Loucy (cell line): Measurements from ENCODE around the gene FRG2.
"Not testable (repeated sequence)": the region's sequence is repeated elsewhere in the genome, so short reads cannot be mapped to it uniquely, and the experiment has no call there.

Experiments used
- EZH2phosphoT487 ChIP-seq: fragments of 200-600 bp; IDR thresholded peaks from 2 replicates; pipeline ENCODE4 v1.6.1; 2018; ENCODE audit warnings: antibody characterized with exemption, mild to moderate bottlenecking, moderate library complexity, borderline replicate concordance
- TF ChIP-seq, protein P1 (sequence below): fragments of 200-600 bp; sonication (generic); conservative IDR thresholded peaks from 2 replicates; pipeline ENCODE4 v1.5.1; 2014; ENCODE audit warnings: mild to moderate bottlenecking, antibody characterized with exemption, low read length

DNA sequence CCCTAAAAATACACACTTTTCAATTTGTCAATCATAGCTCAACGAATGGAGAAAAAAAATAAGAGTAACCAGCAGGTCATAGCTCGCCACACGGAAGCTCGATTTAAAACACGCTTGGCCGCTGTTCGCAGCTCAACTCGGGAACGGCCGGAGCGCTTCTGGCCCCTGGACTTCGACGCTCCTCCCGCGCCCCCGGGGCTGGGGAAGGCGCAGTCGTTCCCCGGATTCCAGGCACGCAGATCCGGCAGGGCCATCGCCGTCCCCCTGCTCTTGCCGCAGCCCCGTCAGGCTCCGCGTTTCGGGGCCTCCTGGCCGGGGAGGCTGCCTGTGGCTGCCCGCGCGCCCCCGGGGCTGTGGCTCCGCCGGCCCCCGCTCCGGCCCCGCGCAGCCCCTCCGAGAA is 13.8 kb upstream of the FRG2 start:
- not testable (repeated sequence) for TF ChIP-seq EZH2phosphoT487
- TF ChIP-seq, protein P1, sequence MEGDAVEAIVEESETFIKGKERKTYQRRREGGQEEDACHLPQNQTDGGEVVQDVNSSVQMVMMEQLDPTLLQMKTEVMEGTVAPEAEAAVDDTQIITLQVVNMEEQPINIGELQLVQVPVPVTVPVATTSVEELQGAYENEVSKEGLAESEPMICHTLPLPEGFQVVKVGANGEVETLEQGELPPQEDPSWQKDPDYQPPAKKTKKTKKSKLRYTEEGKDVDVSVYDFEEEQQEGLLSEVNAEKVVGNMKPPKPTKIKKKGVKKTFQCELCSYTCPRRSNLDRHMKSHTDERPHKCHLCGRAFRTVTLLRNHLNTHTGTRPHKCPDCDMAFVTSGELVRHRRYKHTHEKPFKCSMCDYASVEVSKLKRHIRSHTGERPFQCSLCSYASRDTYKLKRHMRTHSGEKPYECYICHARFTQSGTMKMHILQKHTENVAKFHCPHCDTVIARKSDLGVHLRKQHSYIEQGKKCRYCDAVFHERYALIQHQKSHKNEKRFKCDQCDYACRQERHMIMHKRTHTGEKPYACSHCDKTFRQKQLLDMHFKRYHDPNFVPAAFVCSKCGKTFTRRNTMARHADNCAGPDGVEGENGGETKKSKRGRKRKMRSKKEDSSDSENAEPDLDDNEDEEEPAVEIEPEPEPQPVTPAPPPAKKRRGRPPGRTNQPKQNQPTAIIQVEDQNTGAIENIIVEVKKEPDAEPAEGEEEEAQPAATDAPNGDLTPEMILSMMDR = not testable (repeated sequence)
